Gastroesophageal sphincter (tissue), 3 donors: ENCODE results near the gene NPSR1.

ENCODE experiments used
- CTCF ChIP-seq, 4 experiments: fragments of 200-600 bp in 2 of 4; fragments of 450-650 bp in 2 of 4; sonication (generic) in 1 of 4; IDR thresholded peaks; one replicate each; pipeline ENCODE4 v1.5.1; 2017 to 2019; ENCODE audit warnings: antibody characterized with exemption in 4 of 4, mild to moderate bottlenecking in 2 of 4, moderate library complexity in 2 of 4
- POLR2A ChIP-seq, 2 donors: fragments of 450-650 bp; IDR thresholded peaks; one replicate each; pipeline ENCODE4 v1.6.1; 2017; ENCODE audit warnings: antibody characterized with exemption in 2 of 2, mild to moderate bottlenecking in 2 of 2, moderate library complexity in 1 of 2

DNA sequence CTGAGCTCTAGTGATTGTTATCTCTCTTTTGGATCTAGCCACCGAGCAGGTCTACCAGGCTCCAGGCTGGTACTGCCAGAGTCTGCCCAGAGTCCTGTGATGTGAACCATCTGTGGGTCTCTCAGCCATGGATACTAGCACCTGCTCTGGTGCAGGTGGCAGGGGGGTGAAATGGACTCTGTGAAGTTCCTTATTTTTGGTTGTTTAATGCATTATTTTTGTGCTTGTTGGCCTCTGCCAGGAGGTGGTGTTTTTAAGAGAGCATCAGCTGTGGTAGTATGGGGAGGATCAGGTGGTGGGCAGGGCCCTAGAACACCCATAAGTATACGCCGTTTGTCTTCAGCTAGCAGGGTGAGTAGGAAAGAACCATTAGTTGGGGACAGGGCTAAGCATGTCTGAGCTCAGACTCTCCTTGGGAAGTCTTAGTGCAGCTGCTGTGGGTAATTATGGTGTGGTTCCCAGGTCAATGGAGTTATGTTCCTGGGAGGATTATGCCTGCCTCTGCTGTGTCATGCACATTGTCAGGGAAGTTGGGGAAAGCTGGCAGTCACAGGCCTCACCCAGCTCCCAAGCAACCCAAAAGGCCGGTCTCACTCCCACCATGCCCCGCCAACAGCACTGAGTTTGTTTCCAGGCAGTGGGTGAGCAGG, 81.8 kb downstream of the NPSR1 start:
- no peak for TF ChIP-seq POLR2A (IDR thresholded peaks at IDR 0.05)
- TF ChIP-seq CTCF (IDR thresholded peaks at IDR 0.05): no peak
